ENCODE results near the gene ETFRF1. TPM values are rescaled to one million over a fixed set of nuclear protein-coding genes. Genes with fewer than 3 reads are reported as not detected.

Gene ETFRF1
- total RNA-seq, 2 experiments from 2014 or later, result 32.9 to 39.8 TPM

GRCh38 chr12:25248137-25248536 is 53.1 kb downstream of the ETFRF1 start:
- Histone ChIP-seq H3K27me3 (ENCODE audit: control insufficient read depth in 1 of 2, insufficient read depth in 2 of 2, low read length in 2 of 2) (no peaks in the 10 kb centered on the region), H3K27ac (ENCODE audit: low read depth in 1 of 2, low read length in 2 of 2) (no peak overlapping the region), H3K9me3 (ENCODE audit: control insufficient read depth in 1 of 2, insufficient read depth in 1 of 2, low read length in 2 of 2) (no peaks in the 10 kb centered on the region), H3K4me3 (ENCODE audit: low read length) (no peak overlapping the region), H3K4me1 (ENCODE audit: insufficient read depth, low read length) (peaks cover 29% of the 10 kb centered on the region), H3K36me3 (ENCODE audit: insufficient read depth, low read length) (peaks cover 20% of the 10 kb centered on the region)
- Mint-ChIP-seq H3K9me3 (no peaks in the 10 kb centered on the region), H3K36me3 (ENCODE audit: low read depth) (peaks cover 53% of the 10 kb centered on the region), H3K4me1 (ENCODE audit: low read depth) (peaks cover 70% of the 10 kb centered on the region), H3K27ac (peak overlapping the region; percentile 85), H3K27me3 (no peaks in the 10 kb centered on the region), H3K4me3 (no peak overlapping the region)
- TF ChIP-seq CTCF (IDR thresholded peaks at IDR 0.05), result no peak
- intact Hi-C loops (cut with DNase I, micrococcal nuclease), result loop anchor here in 1 of 2 experiments (10.0 kb wide), 1 partner anchor 77 kb away; no protein-coding TSS in a partner anchor
- ChIA-PET CTCF (interaction anchor here (1.8 kb wide), 1 partner anchor 139 kb away, joined by 10 read pairs; no protein-coding TSS in a partner anchor), POLR2A (interaction anchor here (1.2 to 1.6 kb wide), 3 partner anchors 76 to 137 kb away, joined by 3 to 6 read pairs (median 4); no protein-coding TSS in a partner anchor)
- ATAC-seq (ENCODE audit: poor library complexity) (no peak), DNase-seq (no peak)

- TF ChIP-seq CTCF (IDR thresholded peaks at IDR 0.05), result no peak
- peak overlapping the region; percentile 93 for H3K4me3 Mint-ChIP-seq
- no peaks in the 10 kb centered on the region for H3K27me3 Mint-ChIP-seq
- H3K4me3 ChIP-seq (ENCODE audit: low read length), result no peak overlapping the region
- intact Hi-C loops (cut with DNase I, micrococcal nuclease), result loop anchor here in 1 of 2 experiments (10.0 kb wide), 1 partner anchor 76 kb away; no protein-coding TSS in a partner anchor
- H3K27ac Mint-ChIP-seq, result peak overlapping the region; percentile 85
- H3K9me3 ChIP-seq (ENCODE audit: control insufficient read depth in 1 of 2, insufficient read depth in 1 of 2, low read length in 2 of 2), result no peaks in the 10 kb centered on the region
- no peaks in the 10 kb centered on the region for H3K9me3 Mint-ChIP-seq
- peaks cover 29% of the 10 kb centered on the region for H3K4me1 ChIP-seq (ENCODE audit: insufficient read depth, low read length)
- H3K27ac ChIP-seq (ENCODE audit: low read depth in 1 of 2, low read length in 2 of 2), result no peak overlapping the region
- no peaks in the 10 kb centered on the region for H3K27me3 ChIP-seq (ENCODE audit: control insufficient read depth in 1 of 2, insufficient read depth in 2 of 2, low read length in 2 of 2)
- no peak for ATAC-seq (ENCODE audit: poor library complexity)
- peaks cover 73% of the 10 kb centered on the region for H3K4me1 Mint-ChIP-seq (ENCODE audit: low read depth)
- DNase-seq, result no peak
- ChIA-PET CTCF (interaction anchor here (1.2 to 1.8 kb wide), 2 partner anchors 134 to 139 kb away, joined by 4 to 10 read pairs; no protein-coding TSS in a partner anchor), POLR2A (interaction anchor here (1.2 to 1.6 kb wide), 4 partner anchors 9 to 136 kb away, joined by 3 to 6 read pairs (median 4); no protein-coding TSS in a partner anchor)
- H3K36me3 Mint-ChIP-seq (ENCODE audit: low read depth), result peaks cover 47% of the 10 kb centered on the region
- peaks cover 14% of the 10 kb centered on the region for H3K36me3 ChIP-seq (ENCODE audit: insufficient read depth, low read length)
These were observed 53.7 kb downstream of the ETFRF1 start for GRCh38 chr12:25248732-25249131.

- Histone ChIP-seq H3K27ac (ENCODE audit: low read depth in 1 of 2, low read length in 2 of 2) (peak overlapping the region; percentile 52 to 73), H3K9me3 (ENCODE audit: control insufficient read depth in 1 of 2, insufficient read depth in 1 of 2, low read length in 2 of 2) (no peaks in the 10 kb centered on the region), H3K36me3 (ENCODE audit: insufficient read depth, low read length) (peaks cover 4% of the 10 kb centered on the region), H3K27me3 (ENCODE audit: control insufficient read depth in 1 of 2, insufficient read depth in 2 of 2, low read length in 2 of 2) (no peaks in the 10 kb centered on the region), H3K4me1 (ENCODE audit: insufficient read depth, low read length) (peaks cover 29% of the 10 kb centered on the region), H3K4me3 (ENCODE audit: low read length) (peak overlapping the region; percentile 85)
- peak overlapping the region; percentile 85 for H3K27ac Mint-ChIP-seq
- peak overlapping the region; percentile 99 for H3K4me3 Mint-ChIP-seq
- H3K36me3 Mint-ChIP-seq (ENCODE audit: low read depth), result peaks cover 33% of the 10 kb centered on the region
- H3K27me3 Mint-ChIP-seq, result no peaks in the 10 kb centered on the region
- peaks cover 62% of the 10 kb centered on the region for H3K4me1 Mint-ChIP-seq (ENCODE audit: low read depth)
- peak; percentile 42 for ATAC-seq (ENCODE audit: poor library complexity)
- intact Hi-C loops (cut with DNase I, micrococcal nuclease), result loop anchor here in 1 of 2 experiments (5.0 to 10.0 kb wide), 3 partner anchors 47 to 198 kb away; a partner anchor contains a TSS
- POLR2A ChIA-PET, result interaction anchor here (0.6 to 1.9 kb wide), 26 partner anchors 8 to 850 kb away, joined by 3 to 33 read pairs (median 4); partner anchors contain the start of genes DNAI7 and ETFRF1
- TF ChIP-seq CTCF (IDR thresholded peaks at IDR 0.05), result no peak
- CTCF ChIA-PET, result interaction anchor here (1.2 to 1.9 kb wide), 3 partner anchors 9 to 137 kb away, joined by 4 to 11 read pairs (median 10); no protein-coding TSS in a partner anchor
- DNase-seq, result peak; percentile 18 to 76 (median 40)
- H3K9me3 Mint-ChIP-seq, result no peaks in the 10 kb centered on the region
These were observed 55.1 kb downstream of the ETFRF1 start for GRCh38 chr12:25249931-25250738.

Measured in CD4-positive, alpha-beta T cell (primary cell).